NCI-H2227 (cell line): ENCODE data around the gene BRDT.
A peak's percentile ranks its signal among the peaks of the same experiment; 100 is the strongest.

ENCODE experiments used
- DNase-seq: peaks from one replicate; lab custom pipeline; 2025; ENCODE audit not compliant: unreplicated experiment; lab: John Stamatoyannopoulos, UW

Gene BRDT

DNA sequence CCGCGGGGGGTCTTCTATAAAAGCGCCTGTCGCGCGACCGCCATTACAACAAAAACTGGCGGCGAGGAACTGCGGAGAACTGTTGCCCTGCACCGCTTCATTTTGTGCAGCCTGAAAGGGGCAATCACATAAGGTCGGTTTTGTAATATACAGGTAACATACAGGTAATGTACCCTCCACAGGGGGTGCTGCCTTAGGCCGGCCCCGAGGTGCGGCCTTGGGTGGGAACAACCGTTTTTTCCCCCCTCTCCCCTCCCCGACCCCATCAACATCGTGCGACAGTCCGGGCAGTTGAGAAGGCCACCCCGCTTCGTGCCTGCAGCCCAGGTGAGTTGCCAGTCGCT lies at the start of gene BRDT:
BRDT (plus strand) TSS at position 46 of the 344 bp plus-strand sequence. CDS start 13,354 bp downstream, outside the sequence.
- no peak for DNase-seq

DNA sequence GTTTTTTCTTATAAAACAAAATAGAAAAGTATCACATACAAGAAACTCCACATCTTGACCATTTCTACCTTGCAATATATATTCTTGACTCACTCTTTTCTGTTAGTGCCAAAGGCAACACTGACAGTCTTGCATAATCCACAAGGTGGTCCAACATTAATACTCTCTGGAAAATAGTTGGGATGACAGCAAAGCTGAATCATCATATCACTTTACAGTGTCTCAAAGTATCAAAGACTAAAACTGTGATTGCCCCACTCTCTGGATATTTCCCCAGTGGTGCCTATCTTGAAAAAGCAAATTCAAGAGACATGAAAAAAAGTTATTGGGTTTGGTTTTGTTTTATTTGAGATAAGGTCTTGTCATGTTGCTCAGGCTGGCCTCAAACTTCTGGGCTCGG lies 48.6 kb upstream of the BRDT start:
- DNase-seq: no peak

DNA sequence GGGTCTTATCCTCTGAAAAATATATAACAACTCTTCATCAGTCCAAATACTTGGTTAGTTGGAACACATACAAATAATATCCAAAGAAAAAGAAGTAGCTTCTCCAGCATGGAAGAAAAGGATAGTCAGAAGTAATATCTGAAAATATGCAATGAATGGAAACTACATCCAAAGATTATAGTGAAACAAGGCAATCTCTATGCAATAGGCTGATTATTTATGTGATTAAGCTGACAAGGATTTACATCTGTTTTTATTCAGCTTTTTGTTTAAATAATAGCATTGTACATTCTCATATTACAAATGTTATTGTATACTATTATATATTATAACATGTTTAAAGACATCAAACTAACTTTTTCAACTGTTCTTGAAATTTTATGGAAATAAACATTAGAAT lies 48.0 kb upstream of the BRDT start:
- DNase-seq: no peak

DNA sequence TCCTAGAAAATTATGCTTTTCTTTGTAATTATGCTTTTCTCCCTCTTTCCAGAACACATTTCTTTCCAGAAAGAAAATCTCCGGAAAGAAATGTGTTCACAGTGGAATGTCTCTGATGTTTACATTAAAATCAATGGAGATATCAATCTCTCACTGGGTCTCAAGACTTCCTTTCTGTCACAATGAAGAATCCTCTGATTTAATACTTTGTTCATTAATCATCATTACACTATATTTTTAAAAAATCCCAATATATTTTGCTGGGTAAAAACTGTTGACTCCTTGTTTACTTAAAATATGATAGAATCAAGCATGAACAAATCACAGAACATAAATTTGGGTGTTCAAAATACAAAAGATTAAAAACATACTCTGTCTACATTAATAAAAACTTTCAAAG lies 36.9 kb upstream of the BRDT start:
- DNase-seq: no peak

- DNase-seq: no peak
Measured at GRCh38 chr1:91913018-91913417, 36.2 kb upstream of the BRDT start.

- no peak for DNase-seq
Measured at GRCh38 chr1:91916046-91916445, 33.2 kb upstream of the BRDT start.

- no peak for DNase-seq
Measured at GRCh38 chr1:91916811-91917460, 32.3 kb upstream of the BRDT start.

- DNase-seq: no peak
Measured at GRCh38 chr1:91919962-91920361, 29.2 kb upstream of the BRDT start.

DNA sequence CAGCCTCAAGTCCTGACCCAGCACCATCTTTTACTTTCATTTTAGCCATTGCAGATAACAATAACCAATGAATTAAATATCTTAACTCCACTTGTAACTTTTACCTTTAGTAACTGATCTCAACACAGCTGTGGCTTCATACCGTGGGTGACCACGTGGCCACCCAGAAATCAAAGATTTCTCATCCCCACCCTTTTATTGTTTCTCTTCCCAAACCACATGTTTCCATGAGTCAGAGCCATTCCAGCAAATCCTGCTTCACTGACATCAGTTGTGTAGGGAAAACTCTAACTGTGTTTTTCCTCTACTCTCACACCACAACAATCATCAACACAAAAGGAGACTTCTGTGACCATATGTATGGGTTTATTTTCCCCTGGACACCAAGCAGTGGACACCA lies 25.1 kb upstream of the BRDT start:
- no peak for DNase-seq

GRCh38 chr1:91925644-91926435 lies 23.4 kb upstream of the BRDT start:
- DNase-seq: no peak

- no peak for DNase-seq
Measured at GRCh38 chr1:91928026-91928425, 21.2 kb upstream of the BRDT start.

DNA sequence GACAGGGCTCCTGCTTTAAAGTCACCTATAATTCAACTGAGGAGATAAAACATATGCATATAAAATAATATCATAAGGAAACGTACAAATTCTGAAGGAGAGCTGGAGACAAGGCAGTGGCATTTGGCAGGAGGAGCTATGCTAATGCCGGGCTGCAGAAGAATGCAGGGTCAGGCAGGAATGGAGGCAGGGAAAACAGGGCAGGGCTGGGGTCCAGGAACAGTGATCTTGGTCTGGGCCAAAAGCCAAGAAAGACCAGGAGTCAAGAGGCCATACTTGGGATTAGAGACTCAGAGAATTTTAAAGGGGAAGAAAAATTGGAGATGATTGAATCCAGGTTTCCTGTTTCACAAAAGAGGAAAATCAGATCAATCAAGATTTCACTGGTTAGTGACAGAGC lies 20.0 kb upstream of the BRDT start:
- DNase-seq: no peak

- DNase-seq: no peak
Measured at GRCh38 chr1:91937613-91938012, 11.6 kb upstream of the BRDT start.

DNA sequence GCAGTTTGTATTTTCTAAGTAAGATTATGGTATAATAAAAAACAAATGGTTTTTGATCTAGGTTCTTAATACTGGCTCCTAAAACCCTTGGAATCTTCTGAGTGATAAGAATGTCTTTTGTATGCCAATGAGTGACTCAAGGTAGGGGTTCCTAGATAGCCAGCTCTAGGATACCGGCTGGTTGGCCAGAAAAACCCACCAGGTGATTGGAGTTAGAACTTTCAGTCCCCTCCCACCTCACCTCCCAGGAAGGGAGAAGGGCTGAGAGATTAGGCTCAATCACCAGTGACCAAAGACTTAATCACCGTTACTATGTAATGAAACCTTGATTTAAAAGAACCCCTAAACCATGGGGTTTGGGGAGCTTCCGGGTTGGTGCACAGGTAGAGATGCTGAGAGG lies 8.7 kb upstream of the BRDT start:
- no peak for DNase-seq

DNA sequence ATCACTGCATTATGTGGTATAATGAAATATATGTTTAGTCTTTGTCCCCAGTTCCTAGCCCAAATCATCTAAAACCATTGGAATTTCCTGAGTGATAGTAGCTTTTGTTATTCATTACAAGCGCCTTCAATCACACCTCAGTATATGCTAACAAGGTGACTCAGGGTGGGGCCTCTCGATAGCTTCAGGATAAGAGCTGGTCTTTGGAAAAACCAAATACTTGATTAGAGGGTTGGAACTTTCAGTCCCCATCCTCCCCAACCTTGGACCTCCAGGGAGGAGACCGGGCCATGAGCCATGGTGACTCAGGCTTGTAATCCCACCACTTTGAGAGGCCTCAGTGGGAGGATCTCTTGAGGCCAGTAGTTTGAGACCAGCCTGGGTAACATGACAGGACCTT lies 5.1 kb upstream of the BRDT start:
- DNase-seq: no peak

- no peak for DNase-seq
Measured at GRCh38 chr1:91948097-91948496, 1.1 kb upstream of the BRDT start.

DNA sequence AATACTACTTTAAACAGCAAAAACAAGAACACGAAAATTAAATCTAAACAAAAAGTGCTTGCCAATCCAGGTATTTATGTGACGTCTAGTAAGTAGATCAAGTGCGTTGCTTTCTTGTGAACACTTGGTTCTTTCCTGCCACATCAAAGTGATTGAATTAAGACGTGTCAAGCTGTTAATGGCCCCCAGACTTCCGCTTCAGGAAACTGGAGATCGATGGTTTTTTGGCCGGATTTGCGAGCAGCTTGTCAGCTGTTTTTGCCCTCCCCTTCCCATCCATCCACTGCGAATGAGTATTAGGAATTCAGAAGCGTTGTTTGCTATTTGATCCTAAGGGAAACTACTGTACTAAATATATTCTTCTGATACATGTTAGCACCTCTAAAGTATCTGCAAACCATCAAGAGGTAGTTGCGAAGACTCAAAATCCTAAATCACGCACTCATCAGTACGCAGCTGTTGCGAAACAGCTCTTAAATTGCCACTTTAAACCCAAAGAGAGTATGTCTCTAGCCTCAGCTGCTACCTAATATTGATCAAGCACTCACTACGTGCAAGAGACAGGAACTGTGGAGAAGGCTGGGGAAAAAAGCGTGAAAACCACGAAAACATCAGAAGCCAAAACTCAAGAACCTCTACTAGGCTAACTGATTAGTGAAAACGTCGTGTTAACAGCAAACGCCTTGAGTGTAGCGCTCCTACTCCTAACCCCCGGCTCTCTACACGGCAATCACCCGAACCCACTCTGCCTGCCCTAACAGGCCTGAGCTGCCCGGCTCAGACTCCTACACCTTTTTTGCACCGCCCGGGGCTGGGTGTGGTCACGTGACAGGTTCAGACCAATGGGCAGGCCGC lies 473 bp upstream of the BRDT start:
- no peak for DNase-seq

GRCh38 chr1:91952187-91952586 lies 3.0 kb downstream of the BRDT start:
- DNase-seq: peak; percentile 7

DNA sequence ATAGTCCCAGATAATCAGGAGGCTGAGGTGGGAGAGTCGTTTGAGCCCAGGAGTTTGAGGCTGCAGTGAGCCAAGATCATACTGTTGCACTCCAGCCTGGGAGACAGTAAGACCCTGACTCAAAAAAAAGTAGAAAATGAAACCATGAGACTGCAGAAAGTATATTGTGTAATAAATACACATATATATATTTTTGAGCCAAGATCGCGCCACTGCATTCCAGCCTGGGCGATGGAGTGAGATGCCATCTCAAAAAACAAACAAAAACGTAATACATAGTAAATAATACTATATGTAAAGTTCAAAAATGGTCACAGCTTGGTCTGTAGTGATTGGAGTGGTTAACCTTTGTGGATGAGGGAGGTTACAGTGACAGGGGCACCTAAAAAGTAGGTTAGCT lies 9.7 kb downstream of the BRDT start:
- DNase-seq: no peak

- no peak for DNase-seq
Measured at GRCh38 chr1:91968334-91968733, 19.1 kb downstream of the BRDT start.

DNA sequence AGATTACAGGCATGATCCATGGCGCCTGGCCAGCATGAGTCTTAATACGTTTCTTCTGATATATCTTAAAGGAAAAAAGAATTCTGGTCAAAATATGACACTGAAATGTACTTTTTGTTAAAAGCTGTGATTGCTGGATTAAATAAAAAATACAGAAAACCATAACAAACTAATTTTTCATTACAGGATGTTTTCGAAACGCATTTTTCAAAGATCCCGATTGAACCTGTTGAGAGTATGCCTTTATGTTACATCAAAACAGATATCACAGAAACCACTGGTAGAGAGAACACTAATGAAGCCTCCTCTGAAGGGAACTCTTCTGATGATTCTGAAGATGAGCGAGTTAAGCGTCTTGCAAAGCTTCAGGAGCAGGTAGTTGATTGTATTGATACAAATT lies 30.2 kb downstream of the BRDT start:
- DNase-seq: no peak

DNA sequence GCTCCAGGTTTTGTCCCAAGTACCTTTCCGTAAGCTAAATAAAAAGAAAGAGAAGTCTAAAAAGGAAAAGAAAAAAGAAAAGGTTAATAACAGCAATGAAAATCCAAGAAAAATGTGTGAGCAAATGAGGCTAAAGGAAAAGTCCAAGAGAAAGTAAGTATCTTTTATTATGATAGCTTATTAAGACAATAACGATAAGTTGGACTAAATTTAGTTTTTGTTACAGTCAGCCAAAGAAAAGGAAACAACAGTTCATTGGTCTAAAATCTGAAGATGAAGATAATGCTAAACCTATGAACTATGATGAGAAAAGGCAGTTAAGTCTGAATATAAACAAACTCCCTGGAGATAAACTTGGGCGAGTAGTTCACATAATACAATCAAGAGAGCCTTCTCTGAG lies 31.5 kb downstream of the BRDT start:
- DNase-seq: no peak
